Mesothelial cell of epicardium (in vitro differentiated cells): Measurements from ENCODE around the gene GATB. TPM values are rescaled to one million over a fixed set of nuclear protein-coding genes. Genes with fewer than 3 reads are reported as not detected.

Experiments used
- DNase-seq, 2 experiments: peaks; one replicate each; pipeline ENCODE4 v3.0.0; 2021; ENCODE audit warnings: low spot score in 2 of 2; ENCODE audit not compliant: unreplicated experiment in 2 of 2
- H3K27ac Mint-ChIP-seq: 2 replicates; pipeline ENCODE4 v1.8.0; 2021; ENCODE audit warnings: mixed read lengths
- H3K27me3 Mint-ChIP-seq: 2 replicates; pipeline ENCODE4 v1.8.0; 2021; ENCODE audit warnings: low read depth, mixed read lengths
- H3K36me3 Mint-ChIP-seq: 2 replicates; pipeline ENCODE4 v1.8.0; 2021; ENCODE audit warnings: mixed read lengths
- H3K4me1 Mint-ChIP-seq: 2 replicates; pipeline ENCODE4 v1.8.0; 2021; ENCODE audit warnings: mixed read lengths
- H3K4me3 Mint-ChIP-seq: 2 replicates; pipeline ENCODE4 v1.8.0; 2021; ENCODE audit warnings: mild to moderate bottlenecking, moderate library complexity, mixed read lengths
- H3K9me3 Mint-ChIP-seq: 2 replicates; pipeline ENCODE4 v1.8.0; 2021; ENCODE audit warnings: mixed read lengths
- total RNA-seq: library from RNA; stranded (reverse); gene quantifications from 3 replicates; pipeline ENCODE4 v1.2.1, GENCODE V29; 2021
- TF ChIP-seq, protein P1 (sequence below): fragments of 200-600 bp; sonication (generic); IDR thresholded peaks from one replicate; pipeline ENCODE4 v1.5.0; 2021; ENCODE audit warnings: antibody characterized with exemption; ENCODE audit not compliant: unreplicated experiment

GATB gene
- total RNA-seq, 1 donor from 2014 or later, result 24.5 TPM

DNA sequence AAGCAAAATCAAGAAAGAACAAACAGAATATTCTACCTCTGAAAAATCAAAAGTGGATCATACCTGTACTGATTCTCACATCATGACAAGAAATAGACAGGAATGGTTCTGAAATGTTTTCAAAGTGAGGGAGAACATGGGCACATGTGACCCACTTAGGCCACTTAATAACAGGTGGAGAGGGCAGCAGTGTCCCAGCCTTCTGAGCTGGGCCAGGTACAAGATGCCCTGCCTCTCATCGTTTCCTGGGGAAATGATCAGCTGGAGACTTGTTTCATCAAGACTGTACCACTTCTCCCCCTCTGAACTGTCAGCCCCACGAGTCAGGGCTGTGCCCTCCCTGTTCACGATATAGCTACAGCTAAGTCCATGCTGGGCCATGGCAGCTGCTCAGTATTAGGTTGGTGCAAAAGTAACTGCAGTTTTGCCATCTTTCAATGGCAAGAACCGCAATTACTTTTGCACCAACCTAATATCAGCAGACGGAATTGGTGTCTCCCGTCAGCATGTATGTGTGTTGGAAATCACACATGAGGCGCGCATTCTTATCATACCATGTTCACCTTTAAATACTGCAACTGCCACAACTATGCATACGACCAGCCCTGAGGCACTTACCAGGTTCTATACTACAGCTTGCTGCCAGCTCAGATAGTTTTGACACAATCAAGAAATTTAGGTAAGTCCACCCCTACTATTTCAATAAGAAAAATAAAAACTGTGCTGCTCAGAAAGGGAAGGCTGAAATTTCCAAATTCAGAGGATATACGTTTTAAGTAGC lies 71.4 kb downstream of the GATB start:
- Mint-ChIP-seq H3K4me1 (peaks cover 81% of the 10 kb centered on the region), H3K4me3 (no peak overlapping the region), H3K27me3 (no peaks in the 10 kb centered on the region), H3K36me3 (peaks cover 2% of the 10 kb centered on the region), H3K9me3 (no peaks in the 10 kb centered on the region), H3K27ac (peak overlapping the region; percentile 91)
- no peak for DNase-seq
- TF ChIP-seq, protein P1, sequence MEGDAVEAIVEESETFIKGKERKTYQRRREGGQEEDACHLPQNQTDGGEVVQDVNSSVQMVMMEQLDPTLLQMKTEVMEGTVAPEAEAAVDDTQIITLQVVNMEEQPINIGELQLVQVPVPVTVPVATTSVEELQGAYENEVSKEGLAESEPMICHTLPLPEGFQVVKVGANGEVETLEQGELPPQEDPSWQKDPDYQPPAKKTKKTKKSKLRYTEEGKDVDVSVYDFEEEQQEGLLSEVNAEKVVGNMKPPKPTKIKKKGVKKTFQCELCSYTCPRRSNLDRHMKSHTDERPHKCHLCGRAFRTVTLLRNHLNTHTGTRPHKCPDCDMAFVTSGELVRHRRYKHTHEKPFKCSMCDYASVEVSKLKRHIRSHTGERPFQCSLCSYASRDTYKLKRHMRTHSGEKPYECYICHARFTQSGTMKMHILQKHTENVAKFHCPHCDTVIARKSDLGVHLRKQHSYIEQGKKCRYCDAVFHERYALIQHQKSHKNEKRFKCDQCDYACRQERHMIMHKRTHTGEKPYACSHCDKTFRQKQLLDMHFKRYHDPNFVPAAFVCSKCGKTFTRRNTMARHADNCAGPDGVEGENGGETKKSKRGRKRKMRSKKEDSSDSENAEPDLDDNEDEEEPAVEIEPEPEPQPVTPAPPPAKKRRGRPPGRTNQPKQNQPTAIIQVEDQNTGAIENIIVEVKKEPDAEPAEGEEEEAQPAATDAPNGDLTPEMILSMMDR, result no peak

DNA sequence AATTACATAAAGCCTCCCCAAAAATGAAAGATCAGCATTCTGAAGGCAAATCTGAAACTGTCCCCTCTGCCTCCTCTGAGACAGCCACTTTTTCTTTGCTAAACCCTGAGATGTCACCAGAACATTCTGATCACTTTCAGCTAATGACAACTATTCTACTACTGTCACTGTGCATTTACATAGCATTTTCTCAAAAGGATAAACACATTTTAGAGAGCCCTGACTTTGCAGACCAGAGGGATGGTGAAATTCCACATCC lies 72.1 kb downstream of the GATB start:
- Mint-ChIP-seq H3K9me3 (no peaks in the 10 kb centered on the region), H3K27me3 (no peaks in the 10 kb centered on the region), H3K4me1 (peaks cover 88% of the 10 kb centered on the region), H3K36me3 (peaks cover 6% of the 10 kb centered on the region), H3K4me3 (no peak overlapping the region), H3K27ac (peak overlapping the region; percentile 91)
- DNase-seq, result no peak
- TF ChIP-seq, protein P1, result no peak

DNA sequence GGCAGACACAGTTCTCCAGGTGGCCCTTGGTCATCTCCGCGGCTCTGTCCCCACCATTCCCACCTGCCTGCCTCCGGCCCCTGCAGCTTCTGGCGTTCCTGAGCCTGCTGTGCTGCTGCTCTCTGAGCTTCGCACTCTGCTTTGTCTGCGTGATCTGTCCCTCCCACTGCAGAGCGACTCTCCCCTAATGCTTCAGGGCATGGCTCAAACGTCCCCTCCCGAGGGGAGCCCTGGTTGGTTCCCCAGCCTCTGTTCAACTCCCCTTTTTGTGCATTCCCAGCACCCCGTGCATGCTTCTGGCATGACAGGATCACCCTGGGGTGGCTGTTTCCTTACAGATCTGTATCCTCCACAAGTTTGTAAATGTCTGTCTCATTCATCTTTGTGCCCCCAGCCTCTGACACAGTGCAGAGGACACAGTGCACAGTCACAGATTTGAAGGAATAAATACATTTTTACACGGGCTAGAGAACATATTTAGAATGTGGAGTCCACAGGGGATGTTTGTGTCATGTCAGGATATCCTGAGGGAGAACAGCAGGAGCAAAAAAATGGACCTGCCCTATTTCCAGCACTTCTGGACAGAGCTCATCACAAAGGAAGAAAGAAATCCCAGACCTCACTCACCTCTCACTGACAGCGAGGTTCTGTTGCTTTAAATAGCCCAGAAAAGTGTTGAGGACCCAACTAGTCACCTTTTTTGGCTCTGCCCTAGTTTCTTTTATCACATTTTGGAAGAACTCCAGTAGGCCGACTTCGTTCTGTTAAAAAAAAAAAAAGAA lies 72.6 kb downstream of the GATB start:
- peaks cover 86% of the 10 kb centered on the region for H3K4me1 Mint-ChIP-seq
- H3K4me3 Mint-ChIP-seq, result no peak overlapping the region
- H3K9me3 Mint-ChIP-seq, result no peaks in the 10 kb centered on the region
- peak overlapping the region; percentile 91 for H3K27ac Mint-ChIP-seq
- DNase-seq, result peak in 1 of 2 experiments; percentile 44
- peaks cover 10% of the 10 kb centered on the region for H3K36me3 Mint-ChIP-seq
- H3K27me3 Mint-ChIP-seq, result no peaks in the 10 kb centered on the region
- TF ChIP-seq, protein P1, result no peak

DNA sequence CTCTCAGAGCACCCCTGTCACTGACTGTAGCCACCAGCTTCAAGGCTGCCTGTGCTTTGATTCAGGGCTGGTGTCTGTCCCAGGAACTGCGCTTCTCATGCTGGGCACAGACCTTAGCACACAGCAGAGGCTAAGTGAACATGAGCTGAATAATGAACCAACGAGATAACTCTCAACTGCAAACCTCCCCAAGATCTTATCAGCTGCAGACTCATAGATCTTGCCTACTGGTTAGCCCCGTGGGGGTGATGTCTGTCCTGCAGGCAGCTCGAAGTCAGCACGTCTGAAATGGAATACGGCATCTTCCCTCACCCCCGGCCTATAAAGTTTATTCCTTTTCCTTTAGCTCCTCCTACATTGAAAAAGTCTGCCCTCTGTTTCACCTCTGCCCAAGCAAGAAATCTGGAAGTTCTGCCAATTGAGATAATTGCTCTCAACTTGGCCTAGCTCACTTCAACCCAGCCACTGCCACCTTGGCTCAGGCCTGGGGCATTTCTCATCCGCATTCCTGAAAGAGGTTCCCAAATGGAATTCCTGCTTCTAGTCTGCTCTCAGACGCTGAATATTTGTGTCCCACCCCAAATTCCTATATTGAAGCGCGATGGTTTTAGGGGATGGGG lies 73.7 kb downstream of the GATB start:
- Mint-ChIP-seq H3K27me3 (no peaks in the 10 kb centered on the region), H3K4me1 (peaks cover 76% of the 10 kb centered on the region), H3K36me3 (peaks cover 19% of the 10 kb centered on the region), H3K27ac (peak overlapping the region; percentile 91), H3K4me3 (peak overlapping the region; percentile 38), H3K9me3 (no peaks in the 10 kb centered on the region)
- TF ChIP-seq, protein P1, result no peak
- DNase-seq, result no peak

DNA sequence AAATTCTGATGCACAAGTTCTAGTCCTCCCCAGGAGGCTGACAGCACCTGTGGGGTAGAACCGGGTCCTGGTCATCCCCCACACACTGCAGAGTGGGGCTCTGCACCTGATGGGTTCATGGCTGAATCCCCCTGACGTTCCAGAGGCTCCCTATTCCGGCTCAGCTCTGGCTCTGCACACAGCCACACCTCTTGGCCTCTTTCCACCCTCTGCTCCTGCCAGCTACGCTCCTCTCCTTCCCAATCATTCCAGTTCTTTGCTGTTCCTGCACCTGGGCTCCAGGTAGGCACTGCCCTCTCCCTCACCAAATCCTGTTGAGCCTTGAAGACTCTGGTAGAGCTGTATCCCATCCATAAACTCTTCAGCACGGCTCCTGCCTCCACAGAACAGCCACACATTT lies 75.5 kb downstream of the GATB start:
- peaks cover 24% of the 10 kb centered on the region for H3K36me3 Mint-ChIP-seq
- H3K4me3 Mint-ChIP-seq, result no peak overlapping the region
- peaks cover 58% of the 10 kb centered on the region for H3K4me1 Mint-ChIP-seq
- TF ChIP-seq, protein P1, result no peak
- peak overlapping the region; percentile 8 for H3K27ac Mint-ChIP-seq
- DNase-seq, result no peak
- no peaks in the 10 kb centered on the region for H3K27me3 Mint-ChIP-seq
- no peaks in the 10 kb centered on the region for H3K9me3 Mint-ChIP-seq
